ENCODE measurements around the gene PGAM5.

DNA sequence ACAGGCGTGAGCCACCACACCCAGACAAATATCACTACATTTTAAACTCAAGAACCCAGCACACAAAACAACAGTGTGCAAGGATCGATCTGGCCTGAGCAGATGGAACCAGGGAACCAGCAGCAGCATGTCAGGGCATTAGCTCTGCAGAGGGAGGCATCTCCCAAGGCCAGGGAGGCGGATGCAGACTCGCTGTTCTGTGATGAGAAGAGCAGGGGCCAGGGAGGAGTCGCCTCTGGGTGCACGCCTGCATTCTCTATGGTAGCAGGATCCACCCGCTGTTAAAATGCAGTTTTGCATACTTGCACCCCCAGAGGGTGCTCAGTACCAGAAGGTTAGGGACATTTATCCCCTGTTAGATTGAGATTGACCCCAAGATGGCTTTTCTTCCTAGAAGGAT, 17.9 kb downstream of the PGAM5 start:
- TF ChIP-seq SMC3 (IDR thresholded peaks at IDR 0.05; ENCODE audit: low read depth, low read length), result no peak
- TF ChIP-seq RCOR1 (IDR thresholded peaks at IDR 0.05; ENCODE audit: insufficient replicate concordance, low read length), result no peak
- TF ChIP-seq NFE2L2 (IDR thresholded peaks at IDR 0.05; ENCODE audit: low read depth, low read length), result no peak
